HUES64 (cell line): ENCODE data around the gene SCUBE1.

Source experiments
- H3K27ac ChIP-seq: 2 replicates; pipeline ENCODE4 v1.7.0; 2013; ENCODE audit warnings: low read depth, low read length, inconsistent platforms
- H3K27me3 ChIP-seq: 2 replicates; pipeline ENCODE4 v1.6.1; 2013; ENCODE audit warnings: mild to moderate bottlenecking, low read length; ENCODE audit not compliant: insufficient read depth
- H3K36me3 ChIP-seq: 2 replicates; pipeline ENCODE4 v1.6.1; 2013; ENCODE audit warnings: mild to moderate bottlenecking, low read length; ENCODE audit not compliant: insufficient read depth
- H3K4me1 ChIP-seq: 2 replicates; pipeline ENCODE4 v1.6.1; 2013; ENCODE audit warnings: mild to moderate bottlenecking, low read length, moderate library complexity; ENCODE audit not compliant: insufficient read depth
- H3K4me3 ChIP-seq: 2 replicates; pipeline ENCODE4 v1.5.1; 2013; ENCODE audit warnings: mild to moderate bottlenecking, low read length, moderate library complexity
- H3K9ac ChIP-seq: 2 replicates; pipeline ENCODE4 v1.6.1; 2013; ENCODE audit warnings: mild to moderate bottlenecking, low read depth, low read length
- H3K9me3 ChIP-seq: 2 replicates; pipeline ENCODE4 v1.6.1; 2013; ENCODE audit warnings: low read depth, low read length; ENCODE audit not compliant: insufficient read depth
- WGBS: fragments of 150-250, 120-280 bp; methylation state at CpG from one replicate; pipeline ENCODE4 v1.1.7; 2013; ENCODE audit warnings: missing lambda C conversion rate; 5-methylcytosine and 5-hydroxymethylcytosine counted together

The SCUBE1 gene

DNA sequence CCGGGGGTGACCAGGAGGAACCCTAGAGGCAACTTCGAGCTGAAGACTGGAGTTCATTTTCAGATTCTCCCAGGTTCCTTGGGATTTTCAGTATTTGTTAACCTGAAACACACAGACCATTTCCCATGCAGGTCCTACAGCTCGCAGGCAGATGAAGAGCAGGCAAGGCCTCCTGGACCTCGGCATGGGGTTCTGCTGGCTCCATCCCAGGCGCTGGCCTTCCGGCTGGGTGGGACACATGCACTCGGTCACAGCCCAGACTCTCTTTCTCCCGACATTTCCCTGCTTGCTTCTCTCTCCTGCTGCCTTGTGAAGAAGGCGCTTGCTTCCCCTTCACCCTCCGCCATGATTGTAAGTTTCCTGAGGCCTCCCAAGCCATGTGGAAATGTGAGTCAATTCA is 140.8 kb downstream of the SCUBE1 start:
- Histone ChIP-seq H3K27me3 (no peaks in the 10 kb centered on the region), H3K4me1 (peaks cover 5% of the 10 kb centered on the region; the same call in 1 of the 2 replicates), H3K9me3 (no peaks in the 10 kb centered on the region), H3K27ac (no peak overlapping the region), H3K36me3 (no peaks in the 10 kb centered on the region), H3K9ac (no peak overlapping the region), H3K4me3 (no peak overlapping the region)
- 94% methylated on average over 10 of the region's 10 CpGs for WGBS

DNA sequence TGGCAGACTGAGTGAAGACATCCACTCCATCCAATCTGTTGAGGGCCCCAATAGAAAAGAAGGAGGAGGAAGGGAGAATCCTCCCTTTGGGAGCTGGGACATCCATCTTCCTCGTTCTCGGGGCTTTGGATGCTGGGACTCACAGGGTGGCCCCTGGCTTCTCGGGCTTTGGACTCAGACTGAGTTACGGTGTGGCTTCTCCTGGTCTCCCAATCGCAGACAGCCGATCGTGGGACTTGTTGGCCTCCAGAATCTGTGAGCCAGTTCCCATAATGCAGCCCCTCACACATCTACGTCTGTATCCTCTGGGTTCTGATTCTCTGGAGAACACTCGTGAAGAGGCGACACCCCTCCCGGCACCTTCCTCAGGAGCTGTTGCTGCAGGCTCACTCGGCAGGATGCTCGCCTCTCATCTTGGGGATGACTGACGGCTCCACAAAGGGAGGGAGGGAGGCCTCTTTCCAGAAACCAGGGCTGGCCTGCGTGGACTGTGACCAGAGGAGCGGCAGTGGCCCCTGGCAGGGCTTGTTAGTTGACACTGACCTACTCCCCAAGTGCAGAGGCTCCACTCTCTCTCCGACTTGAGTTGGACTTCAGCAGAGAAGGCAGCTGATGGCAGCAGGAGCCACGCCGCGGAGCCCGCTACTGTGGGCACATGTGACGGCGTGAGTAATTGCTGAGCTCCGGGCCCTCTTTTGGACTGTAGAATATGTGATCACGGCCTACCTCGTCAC is 141.5 kb downstream of the SCUBE1 start:
- Histone ChIP-seq H3K4me3 (no peak overlapping the region), H3K27me3 (no peaks in the 10 kb centered on the region), H3K9me3 (no peaks in the 10 kb centered on the region), H3K4me1 (peaks cover 5% of the 10 kb centered on the region; the same call in 1 of the 2 replicates), H3K36me3 (no peaks in the 10 kb centered on the region), H3K9ac (no peak overlapping the region), H3K27ac (no peak overlapping the region)
- WGBS, result 95% methylated on average over 26 of the region's 26 CpGs

GRCh38 chr22:43200555-43200954 is 142.6 kb downstream of the SCUBE1 start:
- WGBS, result 95% methylated on average over 13 of the region's 13 CpGs
- Histone ChIP-seq H3K27ac (no peak overlapping the region), H3K4me1 (peaks cover 5% of the 10 kb centered on the region; the same call in 1 of the 2 replicates), H3K9me3 (no peaks in the 10 kb centered on the region), H3K27me3 (no peaks in the 10 kb centered on the region), H3K9ac (no peak overlapping the region), H3K4me3 (no peak overlapping the region), H3K36me3 (no peaks in the 10 kb centered on the region)

DNA sequence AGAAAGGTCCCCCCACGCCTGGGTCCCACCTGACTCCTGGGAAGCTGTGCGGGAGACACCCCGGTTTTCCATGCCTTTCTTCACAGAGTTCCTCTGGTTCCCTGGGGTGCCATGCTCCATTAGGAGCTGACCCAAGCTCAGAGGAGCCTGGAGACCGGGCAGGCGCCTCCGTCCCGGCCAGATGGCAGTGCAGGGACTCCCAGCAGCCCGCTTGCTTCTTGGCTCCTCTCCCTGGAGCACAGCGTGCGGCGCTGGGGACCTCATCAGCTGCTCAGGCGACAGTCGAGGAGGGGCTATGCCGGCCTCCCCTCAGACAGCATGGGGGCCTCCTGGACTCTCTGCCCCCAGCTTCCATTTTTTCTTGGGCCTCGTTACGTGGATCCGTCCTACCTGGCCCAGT is 143.1 kb downstream of the SCUBE1 start:
- Histone ChIP-seq H3K9me3 (no peaks in the 10 kb centered on the region), H3K27me3 (no peaks in the 10 kb centered on the region), H3K4me3 (no peak overlapping the region), H3K36me3 (no peaks in the 10 kb centered on the region), H3K9ac (no peak overlapping the region), H3K27ac (no peak overlapping the region), H3K4me1 (peaks cover 5% of the 10 kb centered on the region; the same call in 1 of the 2 replicates)
- 95% methylated on average over 17 of the region's 17 CpGs for WGBS

- Histone ChIP-seq H3K27me3 (no peaks in the 10 kb centered on the region), H3K4me1 (peaks cover 5% of the 10 kb centered on the region; the same call in 1 of the 2 replicates), H3K36me3 (no peaks in the 10 kb centered on the region), H3K4me3 (no peak overlapping the region), H3K9me3 (no peaks in the 10 kb centered on the region), H3K27ac (no peak overlapping the region), H3K9ac (no peak overlapping the region)
- 94% methylated on average over 11 of the region's 11 CpGs for WGBS
Observed at GRCh38 chr22:43199541-43199940, 143.6 kb downstream of the SCUBE1 start.

DNA sequence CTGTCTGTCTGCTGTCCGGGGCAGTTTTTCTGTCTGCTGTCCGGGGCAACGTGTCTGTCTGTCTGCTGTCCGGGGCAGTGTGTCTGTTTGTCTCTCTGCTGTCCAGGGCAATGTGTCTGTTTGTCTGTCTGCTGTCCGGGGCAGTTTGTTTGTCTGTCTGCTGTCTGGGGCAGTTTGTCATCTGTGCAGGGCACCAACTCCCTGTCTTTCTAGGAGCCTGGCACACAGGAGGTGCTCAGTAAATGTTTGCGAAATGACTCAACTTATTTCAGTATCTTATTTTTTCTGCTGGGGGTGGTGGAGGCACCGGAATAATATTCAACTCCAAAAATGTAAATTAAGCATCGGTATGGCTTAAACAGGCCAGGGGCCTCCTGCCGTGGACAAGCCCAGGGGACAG is 144.2 kb downstream of the SCUBE1 start:
- 91% methylated on average over 9 of the region's 9 CpGs for WGBS
- H3K27me3 ChIP-seq, result no peaks in the 10 kb centered on the region
- peaks cover 5% of the 10 kb centered on the region; the same call in 1 of the 2 replicates for H3K4me1 ChIP-seq
- no peak overlapping the region for H3K27ac ChIP-seq
- H3K4me3 ChIP-seq, result no peak overlapping the region
- no peaks in the 10 kb centered on the region for H3K36me3 ChIP-seq
- no peak overlapping the region for H3K9ac ChIP-seq
- no peaks in the 10 kb centered on the region for H3K9me3 ChIP-seq

- no peak overlapping the region for H3K27ac ChIP-seq
- H3K9ac ChIP-seq, result no peak overlapping the region
- 89% methylated on average over 5 of the region's 5 CpGs for WGBS
- no peak overlapping the region for H3K4me3 ChIP-seq
- H3K9me3 ChIP-seq, result no peaks in the 10 kb centered on the region
- no peaks in the 10 kb centered on the region for H3K27me3 ChIP-seq
- no peaks in the 10 kb centered on the region for H3K36me3 ChIP-seq
- peaks cover 5% of the 10 kb centered on the region; the same call in 1 of the 2 replicates for H3K4me1 ChIP-seq
Observed at GRCh38 chr22:43198126-43198525, 145.0 kb downstream of the SCUBE1 start.

DNA sequence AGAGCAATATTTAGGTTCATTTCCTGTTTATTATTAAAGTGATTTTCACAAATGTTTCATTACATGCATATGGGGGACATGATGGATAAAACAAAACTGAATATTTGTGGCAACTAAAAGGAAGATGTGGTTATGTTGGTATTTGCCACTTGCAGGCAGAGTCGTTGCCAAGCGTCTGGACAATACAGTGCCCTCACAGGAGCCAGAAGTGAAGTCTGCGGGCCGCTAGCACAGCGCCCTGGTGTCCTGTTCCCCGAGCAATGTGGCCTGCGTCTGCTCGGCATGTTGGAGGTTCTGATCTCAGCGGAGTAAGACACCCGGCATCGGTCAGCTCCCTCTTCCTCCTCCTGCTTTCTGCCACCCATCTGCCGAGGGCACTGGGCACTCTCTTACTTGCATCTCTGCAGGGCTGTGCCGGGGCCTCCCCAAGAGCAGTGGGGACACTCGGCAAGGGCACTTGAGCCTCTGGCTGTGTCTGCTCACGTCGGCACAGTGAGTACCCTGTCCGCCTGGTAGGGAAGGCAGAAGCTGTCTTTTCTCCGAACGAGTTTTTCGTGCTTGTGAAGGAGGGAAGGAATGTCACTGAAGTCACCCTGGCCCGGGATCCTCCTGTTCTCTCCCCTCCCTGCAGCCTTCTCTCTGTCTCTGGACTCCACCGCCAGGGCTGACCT is 145.8 kb downstream of the SCUBE1 start:
- Histone ChIP-seq H3K4me3 (no peak overlapping the region), H3K9me3 (no peaks in the 10 kb centered on the region), H3K27ac (no peak overlapping the region), H3K4me1 (no peaks in the 10 kb centered on the region), H3K9ac (no peak overlapping the region), H3K36me3 (no peaks in the 10 kb centered on the region), H3K27me3 (no peaks in the 10 kb centered on the region)
- WGBS, result 84% methylated on average over 22 of the region's 22 CpGs

GRCh38 chr22:43191831-43192230 is 151.3 kb downstream of the SCUBE1 start:
- Histone ChIP-seq H3K4me1 (no peaks in the 10 kb centered on the region), H3K36me3 (no peaks in the 10 kb centered on the region), H3K9me3 (no peaks in the 10 kb centered on the region), H3K4me3 (no peak overlapping the region), H3K27ac (no peak overlapping the region), H3K27me3 (no peaks in the 10 kb centered on the region), H3K9ac (no peak overlapping the region)

GRCh38 chr22:43188829-43189545 is 154.2 kb downstream of the SCUBE1 start:
- H3K36me3 ChIP-seq, result peaks cover 6% of the 10 kb centered on the region; the same call in 1 of the 2 replicates

More at GRCh38 chr22:43188829-43189545, 154.2 kb downstream of the SCUBE1 start:
- 89% methylated on average over 5 of the region's 5 CpGs for WGBS
- Histone ChIP-seq H3K9me3 (no peaks in the 10 kb centered on the region), H3K9ac (no peak overlapping the region), H3K4me1 (peaks cover 13% of the 10 kb centered on the region), H3K4me3 (no peak overlapping the region), H3K27me3 (no peaks in the 10 kb centered on the region), H3K27ac (no peak overlapping the region)
